Liver (tissue), 3 donors: ENCODE results near the gene PTTG1IP.

ENCODE experiments used
- ATF3 ChIP-seq: IDR thresholded peaks from 2 replicates; pipeline ENCODE4 v1.6.1; 2016; ENCODE audit warnings: antibody characterized with exemption
- CTCF ChIP-seq: fragments of 150-350 bp; IDR thresholded peaks from 2 replicates; pipeline ENCODE4 v1.5.1; 2017; ENCODE audit warnings: improper control_type of control experiment, low read depth, low read length; ENCODE audit not compliant: missing input control
- FOXA2 ChIP-seq: IDR thresholded peaks from 2 replicates; pipeline ENCODE4 v1.6.1; 2016; ENCODE audit warnings: antibody characterized with exemption
- GABPA ChIP-seq, 2 donors: IDR thresholded peaks in 1 of 2; conservative IDR thresholded peaks in 1 of 2; 2 replicates each; pipeline ENCODE4 v1.6.1; 2016; ENCODE audit warnings: antibody characterized with exemption in 2 of 2, mild to moderate bottlenecking in 1 of 2, moderate library complexity in 1 of 2
- JUND ChIP-seq, 2 donors: IDR thresholded peaks; 2 replicates each; pipeline ENCODE4 v1.6.1; 2016; ENCODE audit warnings: antibody characterized with exemption in 2 of 2
- MAX ChIP-seq: IDR thresholded peaks from 2 replicates; pipeline ENCODE4 v1.6.1; 2016; ENCODE audit warnings: antibody characterized with exemption
- SP1 ChIP-seq: IDR thresholded peaks from 2 replicates; pipeline ENCODE4 v1.6.1; 2018; ENCODE audit warnings: antibody characterized with exemption, mild to moderate bottlenecking
- donor health status: healthy.
- donor health status: healthy.

GRCh38 chr21:44823179-44823660 is 50.3 kb downstream of the PTTG1IP start:
- TF ChIP-seq CTCF (no peak), FOXA2 (no peak), MAX (no peak), GABPA (IDR thresholded peaks at IDR 0.05 in 1 of 2, conservative IDR thresholded peaks at IDR 0.05 in 1 of 2) (no peak), JUND (IDR thresholded peaks at IDR 0.05) (no peak), SP1 (no peak), ATF3 (no peak)
